ENCODE data around the gene MAD2L1BP.

MAD2L1BP gene

DNA sequence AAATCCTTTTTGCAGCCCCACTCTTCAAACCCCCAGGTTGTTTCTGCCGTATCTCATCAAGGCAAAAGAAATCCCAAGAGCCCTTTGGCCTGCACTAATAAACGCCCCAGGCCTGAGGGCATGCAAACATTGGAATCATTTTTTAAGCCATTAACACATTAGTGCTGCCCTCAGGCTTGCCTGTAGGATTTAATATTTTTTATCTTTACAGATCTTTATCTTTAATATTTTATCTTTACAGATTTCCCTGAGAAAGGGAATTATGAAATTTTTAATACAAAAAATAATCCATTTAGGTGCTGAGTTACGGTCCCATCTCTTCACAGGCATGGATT lies 21.3 kb upstream of the MAD2L1BP start:
- Mint-ChIP-seq H3K9me3 (no peaks in the 10 kb centered on the region), H3K36me3 (ENCODE audit: low read depth) (peaks cover 34% of the 10 kb centered on the region), H3K27me3 (ENCODE audit: low read depth, poor library complexity) (no peaks in the 10 kb centered on the region), H3K4me1 (peaks cover 4% of the 10 kb centered on the region), H3K27ac (no peak overlapping the region), H3K4me3 (no peak overlapping the region)
- TF ChIP-seq, protein P1, sequence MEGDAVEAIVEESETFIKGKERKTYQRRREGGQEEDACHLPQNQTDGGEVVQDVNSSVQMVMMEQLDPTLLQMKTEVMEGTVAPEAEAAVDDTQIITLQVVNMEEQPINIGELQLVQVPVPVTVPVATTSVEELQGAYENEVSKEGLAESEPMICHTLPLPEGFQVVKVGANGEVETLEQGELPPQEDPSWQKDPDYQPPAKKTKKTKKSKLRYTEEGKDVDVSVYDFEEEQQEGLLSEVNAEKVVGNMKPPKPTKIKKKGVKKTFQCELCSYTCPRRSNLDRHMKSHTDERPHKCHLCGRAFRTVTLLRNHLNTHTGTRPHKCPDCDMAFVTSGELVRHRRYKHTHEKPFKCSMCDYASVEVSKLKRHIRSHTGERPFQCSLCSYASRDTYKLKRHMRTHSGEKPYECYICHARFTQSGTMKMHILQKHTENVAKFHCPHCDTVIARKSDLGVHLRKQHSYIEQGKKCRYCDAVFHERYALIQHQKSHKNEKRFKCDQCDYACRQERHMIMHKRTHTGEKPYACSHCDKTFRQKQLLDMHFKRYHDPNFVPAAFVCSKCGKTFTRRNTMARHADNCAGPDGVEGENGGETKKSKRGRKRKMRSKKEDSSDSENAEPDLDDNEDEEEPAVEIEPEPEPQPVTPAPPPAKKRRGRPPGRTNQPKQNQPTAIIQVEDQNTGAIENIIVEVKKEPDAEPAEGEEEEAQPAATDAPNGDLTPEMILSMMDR (IDR thresholded peaks at IDR 0.05) = no peak
- no peak for DNase-seq

DNA sequence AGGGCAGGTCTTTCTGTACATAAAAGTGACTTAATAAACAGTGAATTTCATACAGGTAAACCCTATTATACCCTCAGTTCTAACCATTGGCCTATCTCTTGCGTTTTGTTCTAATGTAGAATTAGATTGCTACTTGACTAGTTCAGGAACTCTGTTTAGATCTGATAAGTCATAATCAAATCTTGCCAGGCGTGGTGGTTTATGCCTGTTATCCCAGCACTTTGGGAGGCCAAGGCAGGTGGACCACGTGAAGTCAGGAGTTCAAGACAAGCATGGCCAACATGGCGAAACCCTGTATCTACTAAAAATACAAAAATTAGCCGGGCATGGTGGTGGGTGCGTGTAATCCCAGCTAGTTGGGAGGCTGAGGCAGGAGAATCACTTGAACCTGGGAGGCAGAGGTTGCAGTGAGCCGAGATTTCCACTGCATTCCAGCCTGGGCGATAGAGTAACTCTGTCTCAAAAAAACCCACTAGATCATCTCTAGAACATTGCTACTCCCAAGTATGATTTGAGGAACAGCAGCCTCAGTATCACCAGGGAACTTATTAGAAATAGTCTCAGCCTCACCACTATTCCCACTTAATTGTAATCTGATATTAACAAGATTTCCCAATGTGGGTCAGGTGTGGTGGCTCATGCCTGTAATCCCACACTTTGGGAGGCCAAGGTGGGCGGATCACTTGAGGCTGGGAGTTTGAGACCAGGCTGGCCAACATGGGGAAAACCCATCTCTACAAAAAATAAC lies 18.7 kb upstream of the MAD2L1BP start:
- no peak overlapping the region for H3K27ac Mint-ChIP-seq
- no peak for DNase-seq
- H3K27me3 Mint-ChIP-seq (ENCODE audit: low read depth, poor library complexity) = peaks cover 3% of the 10 kb centered on the region
- no peaks in the 10 kb centered on the region for H3K4me1 Mint-ChIP-seq
- no peak overlapping the region for H3K4me3 Mint-ChIP-seq
- TF ChIP-seq, protein P1 (IDR thresholded peaks at IDR 0.05) = no peak
- peaks cover 28% of the 10 kb centered on the region for H3K36me3 Mint-ChIP-seq (ENCODE audit: low read depth)
- no peaks in the 10 kb centered on the region for H3K9me3 Mint-ChIP-seq

DNA sequence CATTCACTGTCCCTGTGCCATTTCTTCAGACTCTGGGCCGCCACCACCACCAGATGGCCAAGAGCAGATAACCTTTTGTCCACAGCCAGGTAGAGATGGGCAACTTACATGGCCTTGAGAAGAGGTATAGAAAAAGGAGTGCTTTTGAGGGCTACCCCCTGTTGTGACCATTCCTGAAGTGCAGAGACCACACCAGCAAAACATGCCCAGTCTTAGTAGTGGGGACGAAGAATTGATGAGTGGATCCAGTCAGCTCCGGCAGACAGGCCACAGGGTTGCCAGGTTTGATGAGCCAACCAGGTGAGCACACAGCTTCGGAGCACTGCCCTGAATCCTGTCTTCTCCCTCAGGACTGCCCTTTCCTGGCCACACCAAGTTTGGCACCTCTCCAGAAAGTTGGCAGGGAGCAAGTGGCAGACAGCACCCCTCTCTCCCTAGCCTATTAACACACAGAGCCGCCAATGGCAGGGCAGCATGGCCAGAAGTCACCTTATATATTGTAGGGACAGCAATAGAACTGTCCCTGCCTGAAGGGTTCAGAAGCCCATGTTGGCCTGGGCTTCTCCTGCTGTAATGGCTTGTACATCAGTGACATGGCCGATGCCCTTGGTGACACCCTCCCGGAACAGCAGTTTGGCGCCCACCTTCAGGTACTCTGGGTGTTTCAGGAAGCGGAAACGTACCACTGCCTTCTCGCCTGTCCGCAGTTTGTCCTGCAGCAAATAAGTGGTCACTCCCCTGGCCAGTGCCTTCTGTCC lies 14.4 kb upstream of the MAD2L1BP start:
- Mint-ChIP-seq H3K36me3 (ENCODE audit: low read depth) (peaks cover 46% of the 10 kb centered on the region), H3K27ac (peak overlapping the region; percentile 74)

DNA sequence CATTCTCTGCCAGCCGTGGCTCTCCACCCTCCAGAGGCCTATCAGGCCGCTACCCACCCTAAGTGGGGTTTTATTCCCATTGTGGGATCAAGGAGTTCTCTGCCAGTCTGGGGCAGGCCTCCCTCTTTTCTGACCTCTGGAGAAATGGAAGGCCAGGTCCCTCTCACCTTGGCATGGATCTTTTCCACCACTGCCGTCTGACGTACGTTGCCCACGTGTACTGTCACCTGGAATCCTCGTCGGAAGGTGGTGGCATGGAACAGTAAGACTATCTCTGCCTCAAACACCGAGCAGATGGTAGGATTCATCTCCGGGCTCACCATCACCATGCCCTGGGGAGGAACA lies 13.8 kb upstream of the MAD2L1BP start:
- no peak for DNase-seq
- Mint-ChIP-seq H3K4me1 (peaks cover 2% of the 10 kb centered on the region), H3K27ac (peak overlapping the region; percentile 74), H3K4me3 (no peak overlapping the region), H3K36me3 (ENCODE audit: low read depth) (peaks cover 46% of the 10 kb centered on the region), H3K27me3 (ENCODE audit: low read depth, poor library complexity) (peaks cover 3% of the 10 kb centered on the region), H3K9me3 (no peaks in the 10 kb centered on the region)
- TF ChIP-seq, protein P1 (IDR thresholded peaks at IDR 0.05) = no peak

More for the DNA sequence above, 14.4 kb upstream of the MAD2L1BP start:
- TF ChIP-seq, protein P1 (IDR thresholded peaks at IDR 0.05) = no peak
- no peaks in the 10 kb centered on the region for H3K4me1 Mint-ChIP-seq
- DNase-seq = no peak
- H3K9me3 Mint-ChIP-seq = no peaks in the 10 kb centered on the region
- H3K27me3 Mint-ChIP-seq (ENCODE audit: low read depth, poor library complexity) = peaks cover 3% of the 10 kb centered on the region
- H3K4me3 Mint-ChIP-seq = no peak overlapping the region

DNA sequence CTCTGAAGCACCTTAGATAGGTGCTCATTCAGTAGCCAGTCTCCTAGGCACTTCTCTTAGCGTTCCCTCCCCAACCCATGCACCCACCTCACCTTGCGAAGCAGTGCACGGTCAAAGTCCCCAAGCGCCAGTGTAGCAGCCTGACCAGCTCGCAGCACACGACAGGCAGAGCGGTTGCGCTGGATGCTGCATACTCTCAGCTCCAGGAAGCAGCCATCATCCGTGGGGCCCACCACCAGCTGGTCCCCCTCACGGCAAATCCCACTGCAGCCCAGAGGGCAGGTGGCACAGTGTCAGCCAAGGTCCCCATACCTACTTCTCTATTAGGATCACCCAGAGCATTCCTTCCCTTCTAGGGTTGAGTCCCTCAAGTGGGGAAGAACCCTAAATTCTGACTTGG lies 13.1 kb upstream of the MAD2L1BP start:
- H3K36me3 Mint-ChIP-seq (ENCODE audit: low read depth) = peaks cover 48% of the 10 kb centered on the region
- peaks cover 3% of the 10 kb centered on the region for H3K27me3 Mint-ChIP-seq (ENCODE audit: low read depth, poor library complexity)
- DNase-seq = no peak
- H3K27ac Mint-ChIP-seq = no peak overlapping the region
- H3K9me3 Mint-ChIP-seq = no peaks in the 10 kb centered on the region
- no peak overlapping the region for H3K4me3 Mint-ChIP-seq
- TF ChIP-seq, protein P1 (IDR thresholded peaks at IDR 0.05) = no peak
- peaks cover 10% of the 10 kb centered on the region for H3K4me1 Mint-ChIP-seq

Data from nephron progenitor cell (in vitro differentiated cells).